ENCODE results near the gene FBXL17. TPM values are rescaled to one million over a fixed set of nuclear protein-coding genes. Genes with fewer than 3 reads are reported as not detected.
A peak's percentile ranks its signal among the peaks of the same experiment; 100 is the strongest.

The FBXL17 gene
- polyA plus RNA-seq, 2 of the 4 experiments (the other 2 are of a cell fraction), result 8.7 to 9.1 TPM

DNA sequence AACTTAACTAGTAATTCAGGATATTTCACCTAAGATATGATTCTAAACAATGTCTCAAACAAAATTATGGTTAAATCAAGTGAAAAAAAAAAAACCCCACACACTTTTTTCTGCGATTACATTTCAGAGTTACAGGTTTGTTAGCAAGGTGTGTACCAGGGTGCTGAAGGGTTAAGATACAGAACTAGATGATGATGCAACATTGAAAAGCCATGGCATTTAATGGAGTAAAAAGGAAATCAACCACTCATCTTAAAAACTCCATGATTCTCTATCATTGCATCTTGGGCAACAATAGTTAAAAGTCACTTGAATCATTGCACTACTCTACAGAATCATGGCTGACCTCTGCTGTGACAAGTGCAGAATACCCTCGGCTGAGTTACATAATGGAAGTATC, 440.9 kb downstream of the FBXL17 start:
- FAIRE-seq (no peak), DNase-seq (ENCODE audit: low read depth in 1 of 2, low spot score in 1 of 2) (no peak), ATAC-seq (no peak)
- Histone ChIP-seq H3K4me1 (no peaks in the 10 kb centered on the region), H3K4me3 (no peak overlapping the region), H3K4me2 (no peak overlapping the region), H3K27ac (no peak overlapping the region), H3K9me3 (no peaks in the 10 kb centered on the region)
- CTCF ChIA-PET, result no interaction called here
- POLR2A ChIA-PET, result no interaction called here
- TF ChIP-seq FOXS1 (CRISPR knock-in tag; IDR thresholded peaks at IDR 0.05) (no peak), ESRRA (IDR thresholded peaks at IDR 0.05; ENCODE audit: borderline replicate concordance, low read length) (no peak), SMC3 (IDR thresholded peaks at IDR 0.05) (no peak), ZFP36 (IDR thresholded peaks at IDR 0.05; ENCODE audit: borderline replicate concordance, partially characterized antibody) (no peak), EHMT2 (IDR thresholded peaks at IDR 0.05; ENCODE audit: low read depth) (no peak), KDM5A (IDR thresholded peaks at IDR 0.05) (no peak), CBX2 (IDR thresholded peaks at IDR 0.05; ENCODE audit: borderline replicate concordance, low read depth) (no peak), CBX8 (IDR thresholded peaks at IDR 0.05) (no peak), RCOR1 (IDR thresholded peaks at IDR 0.05; ENCODE audit: low read depth, low read length) (no peak), RNF2 (IDR thresholded peaks at IDR 0.05; ENCODE audit: borderline replicate concordance, low read depth) (no peak), POLR2A (IDR thresholded peaks at IDR 0.05; ENCODE audit: low read length) (no peak), HOXB5 (CRISPR knock-in tag; IDR thresholded peaks at IDR 0.05) (no peak), RAD21 (conservative IDR thresholded peaks at IDR 0.05 in 1 of 2, IDR thresholded peaks at IDR 0.05 in 1 of 2) (no peak), HEYL (CRISPR knock-in tag; IDR thresholded peaks at IDR 0.05) (no peak), TP53 (CRISPR knock-in tag; IDR thresholded peaks at IDR 0.05) (no peak)
- TF ChIP-seq, protein P1, sequence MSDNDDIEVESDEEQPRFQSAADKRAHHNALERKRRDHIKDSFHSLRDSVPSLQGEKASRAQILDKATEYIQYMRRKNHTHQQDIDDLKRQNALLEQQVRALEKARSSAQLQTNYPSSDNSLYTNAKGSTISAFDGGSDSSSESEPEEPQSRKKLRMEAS (IDR thresholded peaks at IDR 0.05), result no peak
- 71% methylated on average over 2 of the region's 2 CpGs for WGBS (ENCODE audit: missing lambda C conversion rate)

DNA sequence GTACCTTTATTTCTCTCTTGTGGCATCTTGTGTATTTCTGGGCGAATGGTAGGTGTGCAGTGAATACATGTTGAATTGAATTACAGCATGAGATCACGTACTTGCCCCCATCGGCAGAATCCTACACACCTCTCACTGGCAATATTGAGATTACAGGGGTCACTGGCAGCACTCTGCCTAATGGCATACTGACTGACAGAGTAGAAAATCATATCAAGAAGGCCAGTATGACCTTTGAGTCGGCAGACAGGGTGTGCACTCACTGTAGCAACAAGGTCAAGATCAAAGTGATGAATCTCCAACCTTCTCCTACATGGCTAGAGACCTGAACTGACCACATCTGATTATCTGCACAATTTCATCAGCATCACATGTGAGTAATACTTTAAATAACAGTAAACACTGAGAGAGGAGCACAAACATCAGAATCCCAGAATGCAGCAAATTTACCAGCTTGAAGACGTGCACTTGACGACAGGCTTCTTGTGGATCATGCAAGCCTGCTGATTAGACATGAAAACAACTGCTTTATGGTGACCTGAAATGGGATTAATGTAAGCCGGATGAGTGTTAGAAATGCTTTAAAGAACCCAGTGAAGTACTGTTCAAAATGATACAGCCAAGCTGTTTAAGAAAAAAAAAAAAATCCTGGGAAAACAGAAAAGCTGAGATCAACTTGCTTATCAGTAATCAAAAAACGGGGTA, 444.1 kb downstream of the FBXL17 start:
- FAIRE-seq, result peak; percentile 7
- H3K4me1 ChIP-seq, result no peaks in the 10 kb centered on the region
- WGBS (ENCODE audit: missing lambda C conversion rate), result 69% methylated on average over 8 of the region's 8 CpGs
- H3K9me3 ChIP-seq, result no peaks in the 10 kb centered on the region
- DNase-seq (ENCODE audit: low read depth in 1 of 2, low spot score in 1 of 2), result no peak
- no peak overlapping the region for H3K4me2 ChIP-seq
- TF ChIP-seq CBX2 (IDR thresholded peaks at IDR 0.05; ENCODE audit: borderline replicate concordance, low read depth), result no peak
- TF ChIP-seq ZFP36 (IDR thresholded peaks at IDR 0.05; ENCODE audit: borderline replicate concordance, partially characterized antibody), result no peak
- TF ChIP-seq HOXB5 (CRISPR knock-in tag; IDR thresholded peaks at IDR 0.05), result no peak
- no peak for TF ChIP-seq BHLHE40 (IDR thresholded peaks at IDR 0.05; ENCODE audit: low read depth, low read length)
- TF ChIP-seq, protein P2, sequence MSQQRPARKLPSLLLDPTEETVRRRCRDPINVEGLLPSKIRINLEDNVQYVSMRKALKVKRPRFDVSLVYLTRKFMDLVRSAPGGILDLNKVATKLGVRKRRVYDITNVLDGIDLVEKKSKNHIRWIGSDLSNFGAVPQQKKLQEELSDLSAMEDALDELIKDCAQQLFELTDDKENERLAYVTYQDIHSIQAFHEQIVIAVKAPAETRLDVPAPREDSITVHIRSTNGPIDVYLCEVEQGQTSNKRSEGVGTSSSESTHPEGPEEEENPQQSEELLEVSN (IDR thresholded peaks at IDR 0.05; ENCODE audit: borderline replicate concordance, low read depth), result no peak
- no peak for TF ChIP-seq ZNF302 (CRISPR knock-in tag; IDR thresholded peaks at IDR 0.05)
- TF ChIP-seq ZSCAN20 (CRISPR knock-in tag; IDR thresholded peaks at IDR 0.05), result no peak
- TF ChIP-seq ZC3H11A (IDR thresholded peaks at IDR 0.05), result no peak
- TF ChIP-seq, protein P3, sequence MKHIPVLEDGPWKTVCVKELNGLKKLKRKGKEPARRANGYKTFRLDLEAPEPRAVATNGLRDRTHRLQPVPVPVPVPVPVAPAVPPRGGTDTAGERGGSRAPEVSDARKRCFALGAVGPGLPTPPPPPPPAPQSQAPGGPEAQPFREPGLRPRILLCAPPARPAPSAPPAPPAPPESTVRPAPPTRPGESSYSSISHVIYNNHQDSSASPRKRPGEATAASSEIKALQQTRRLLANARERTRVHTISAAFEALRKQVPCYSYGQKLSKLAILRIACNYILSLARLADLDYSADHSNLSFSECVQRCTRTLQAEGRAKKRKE (CRISPR knock-in tag; IDR thresholded peaks at IDR 0.05; ENCODE audit: low read depth), result no peak
- no peak for TF ChIP-seq JUN (IDR thresholded peaks at IDR 0.05)
- TF ChIP-seq POLR2AphosphoS2 (conservative IDR thresholded peaks at IDR 0.05; ENCODE audit: low read length), result no peak
- TF ChIP-seq JUNB (IDR thresholded peaks at IDR 0.05), result no peak
- TF ChIP-seq CBX8 (IDR thresholded peaks at IDR 0.05), result no peak
- TF ChIP-seq, protein P4, sequence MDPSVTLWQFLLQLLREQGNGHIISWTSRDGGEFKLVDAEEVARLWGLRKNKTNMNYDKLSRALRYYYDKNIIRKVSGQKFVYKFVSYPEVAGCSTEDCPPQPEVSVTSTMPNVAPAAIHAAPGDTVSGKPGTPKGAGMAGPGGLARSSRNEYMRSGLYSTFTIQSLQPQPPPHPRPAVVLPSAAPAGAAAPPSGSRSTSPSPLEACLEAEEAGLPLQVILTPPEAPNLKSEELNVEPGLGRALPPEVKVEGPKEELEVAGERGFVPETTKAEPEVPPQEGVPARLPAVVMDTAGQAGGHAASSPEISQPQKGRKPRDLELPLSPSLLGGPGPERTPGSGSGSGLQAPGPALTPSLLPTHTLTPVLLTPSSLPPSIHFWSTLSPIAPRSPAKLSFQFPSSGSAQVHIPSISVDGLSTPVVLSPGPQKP (IDR thresholded peaks at IDR 0.05; ENCODE audit: low read depth, low read length), result no peak
- TF ChIP-seq, protein P5, sequence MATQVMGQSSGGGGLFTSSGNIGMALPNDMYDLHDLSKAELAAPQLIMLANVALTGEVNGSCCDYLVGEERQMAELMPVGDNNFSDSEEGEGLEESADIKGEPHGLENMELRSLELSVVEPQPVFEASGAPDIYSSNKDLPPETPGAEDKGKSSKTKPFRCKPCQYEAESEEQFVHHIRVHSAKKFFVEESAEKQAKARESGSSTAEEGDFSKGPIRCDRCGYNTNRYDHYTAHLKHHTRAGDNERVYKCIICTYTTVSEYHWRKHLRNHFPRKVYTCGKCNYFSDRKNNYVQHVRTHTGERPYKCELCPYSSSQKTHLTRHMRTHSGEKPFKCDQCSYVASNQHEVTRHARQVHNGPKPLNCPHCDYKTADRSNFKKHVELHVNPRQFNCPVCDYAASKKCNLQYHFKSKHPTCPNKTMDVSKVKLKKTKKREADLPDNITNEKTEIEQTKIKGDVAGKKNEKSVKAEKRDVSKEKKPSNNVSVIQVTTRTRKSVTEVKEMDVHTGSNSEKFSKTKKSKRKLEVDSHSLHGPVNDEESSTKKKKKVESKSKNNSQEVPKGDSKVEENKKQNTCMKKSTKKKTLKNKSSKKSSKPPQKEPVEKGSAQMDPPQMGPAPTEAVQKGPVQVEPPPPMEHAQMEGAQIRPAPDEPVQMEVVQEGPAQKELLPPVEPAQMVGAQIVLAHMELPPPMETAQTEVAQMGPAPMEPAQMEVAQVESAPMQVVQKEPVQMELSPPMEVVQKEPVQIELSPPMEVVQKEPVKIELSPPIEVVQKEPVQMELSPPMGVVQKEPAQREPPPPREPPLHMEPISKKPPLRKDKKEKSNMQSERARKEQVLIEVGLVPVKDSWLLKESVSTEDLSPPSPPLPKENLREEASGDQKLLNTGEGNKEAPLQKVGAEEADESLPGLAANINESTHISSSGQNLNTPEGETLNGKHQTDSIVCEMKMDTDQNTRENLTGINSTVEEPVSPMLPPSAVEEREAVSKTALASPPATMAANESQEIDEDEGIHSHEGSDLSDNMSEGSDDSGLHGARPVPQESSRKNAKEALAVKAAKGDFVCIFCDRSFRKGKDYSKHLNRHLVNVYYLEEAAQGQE (IDR thresholded peaks at IDR 0.05), result no peak
- ChIA-PET POLR2A (no interaction called here), CTCF (interaction anchor here (0.6 to 1.1 kb wide), 2 partner anchors 14 kb away, joined by 3 read pairs; no protein-coding TSS in a partner anchor)
- no peak for ATAC-seq
- H3K4me3 ChIP-seq, result no peak overlapping the region
- no peak overlapping the region for H3K27ac ChIP-seq

Data from A549 (cell line).